Measurements from ENCODE around the gene SERTM1. TPM values are rescaled to one million over a fixed set of nuclear protein-coding genes. Genes with fewer than 3 reads are reported as not detected.

SERTM1 gene
- total and polyA plus RNA-seq, 7 donors, result 0.01 to 0.06 TPM; not detected in 5

DNA sequence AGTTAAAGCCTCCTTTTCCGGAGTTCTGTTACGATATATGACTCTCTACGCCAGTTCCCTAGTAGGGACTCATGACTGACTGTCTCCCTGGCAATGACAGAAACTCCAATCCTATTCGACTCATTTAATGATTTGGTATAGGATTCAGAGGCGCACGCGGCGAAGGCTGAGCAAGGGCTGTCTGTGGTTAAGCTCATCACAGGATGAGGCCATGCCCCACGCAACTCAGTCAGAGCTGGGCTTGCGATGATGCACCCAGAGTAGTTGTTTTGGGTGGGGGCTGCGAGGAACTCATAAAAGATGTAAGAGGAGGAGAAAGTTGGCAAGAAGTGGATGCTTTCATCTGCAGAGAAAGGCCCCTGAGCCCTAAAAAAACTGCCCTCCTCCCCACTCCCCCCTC lies 468 bp upstream of the SERTM1 start:
- no peak overlapping the region for H3K27ac ChIP-seq
- WGBS, 3 donors, result 33 to 42% (median 41%) methylated on average over 11 of the region's 11 CpGs
- ATAC-seq (no peak), DNase-seq (no peak)
- no peak overlapping the region for H3K4me3 ChIP-seq
- TF ChIP-seq, protein P1, sequence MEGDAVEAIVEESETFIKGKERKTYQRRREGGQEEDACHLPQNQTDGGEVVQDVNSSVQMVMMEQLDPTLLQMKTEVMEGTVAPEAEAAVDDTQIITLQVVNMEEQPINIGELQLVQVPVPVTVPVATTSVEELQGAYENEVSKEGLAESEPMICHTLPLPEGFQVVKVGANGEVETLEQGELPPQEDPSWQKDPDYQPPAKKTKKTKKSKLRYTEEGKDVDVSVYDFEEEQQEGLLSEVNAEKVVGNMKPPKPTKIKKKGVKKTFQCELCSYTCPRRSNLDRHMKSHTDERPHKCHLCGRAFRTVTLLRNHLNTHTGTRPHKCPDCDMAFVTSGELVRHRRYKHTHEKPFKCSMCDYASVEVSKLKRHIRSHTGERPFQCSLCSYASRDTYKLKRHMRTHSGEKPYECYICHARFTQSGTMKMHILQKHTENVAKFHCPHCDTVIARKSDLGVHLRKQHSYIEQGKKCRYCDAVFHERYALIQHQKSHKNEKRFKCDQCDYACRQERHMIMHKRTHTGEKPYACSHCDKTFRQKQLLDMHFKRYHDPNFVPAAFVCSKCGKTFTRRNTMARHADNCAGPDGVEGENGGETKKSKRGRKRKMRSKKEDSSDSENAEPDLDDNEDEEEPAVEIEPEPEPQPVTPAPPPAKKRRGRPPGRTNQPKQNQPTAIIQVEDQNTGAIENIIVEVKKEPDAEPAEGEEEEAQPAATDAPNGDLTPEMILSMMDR (IDR thresholded peaks at IDR 0.05), result no peak
- intact Hi-C loops (cut with DNase I), result no loop called here
- peaks cover 2 to 28% (median 13%) of the 10 kb centered on the region in 3 donors for H3K27me3 ChIP-seq (ENCODE audit: insufficient read depth in 3 of 3, low read length in 2 of 3)
- H3K36me3 ChIP-seq (ENCODE audit: insufficient read depth in 1 of 2, low read depth in 1 of 2), result no peaks in the 10 kb centered on the region
- no peaks in the 10 kb centered on the region for H3K9me3 ChIP-seq
- no peaks in the 10 kb centered on the region for H3K4me1 ChIP-seq

DNA sequence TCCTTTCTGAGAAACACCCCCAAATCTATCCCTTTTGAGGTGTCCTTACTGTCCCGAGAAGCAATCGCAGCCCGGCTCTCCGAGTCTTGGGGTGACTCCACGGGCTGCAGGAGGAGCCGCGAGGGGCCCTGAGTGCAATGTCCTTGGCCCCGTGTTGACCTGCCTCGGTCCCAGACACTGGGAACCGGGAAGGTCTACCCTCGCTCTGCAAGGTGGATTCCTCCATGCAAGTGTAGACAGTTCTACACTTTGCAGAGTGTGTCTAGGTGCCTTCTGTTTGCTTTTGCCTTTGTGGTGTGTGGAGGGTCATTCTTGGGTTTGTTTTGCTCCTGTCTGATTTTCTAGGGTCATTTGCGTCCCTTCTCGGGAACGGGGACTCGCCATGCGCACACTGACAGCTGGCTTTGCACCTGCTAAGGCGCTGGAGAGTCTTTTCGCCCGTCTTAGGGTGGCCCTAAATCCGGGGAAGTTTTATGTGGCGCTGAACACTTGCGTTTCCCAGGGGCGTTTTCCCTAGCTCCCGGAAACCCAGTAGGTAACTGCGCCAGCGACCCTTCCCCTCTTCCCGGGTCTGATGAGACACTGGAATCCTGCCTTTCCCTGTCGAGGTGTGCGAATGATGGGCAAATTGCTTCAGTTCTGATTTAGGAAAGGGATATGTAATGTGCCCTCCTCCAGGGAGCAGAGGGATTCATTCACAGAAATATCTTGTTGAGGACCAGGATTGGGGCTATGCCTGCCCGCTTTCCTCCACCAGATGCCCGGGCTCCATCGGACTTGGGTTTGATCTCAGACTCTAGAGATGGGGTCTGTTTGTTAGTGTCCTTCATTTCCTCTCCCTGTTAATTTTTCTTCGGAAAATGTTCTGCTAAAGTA lies 755 bp downstream of the SERTM1 start:
- WGBS, 3 donors, result 6 to 8% (median 7%) methylated on average over 33 of the region's 33 CpGs
- no peak for DNase-seq
- Histone ChIP-seq H3K9me3 (no peaks in the 10 kb centered on the region), H3K27me3 (ENCODE audit: insufficient read depth in 3 of 3, low read length in 2 of 3) (peaks cover 2 to 23% (median 13%) of the 10 kb centered on the region in 3 donors), H3K4me3 (peak overlapping the region; percentile 45), H3K36me3 (ENCODE audit: insufficient read depth in 1 of 2, low read depth in 1 of 2) (no peaks in the 10 kb centered on the region), H3K4me1 (no peaks in the 10 kb centered on the region), H3K27ac (no peak overlapping the region)
- intact Hi-C loops (cut with DNase I), result no loop called here
- ATAC-seq, result no peak
- TF ChIP-seq, protein P1 (IDR thresholded peaks at IDR 0.05), result no peak

DNA sequence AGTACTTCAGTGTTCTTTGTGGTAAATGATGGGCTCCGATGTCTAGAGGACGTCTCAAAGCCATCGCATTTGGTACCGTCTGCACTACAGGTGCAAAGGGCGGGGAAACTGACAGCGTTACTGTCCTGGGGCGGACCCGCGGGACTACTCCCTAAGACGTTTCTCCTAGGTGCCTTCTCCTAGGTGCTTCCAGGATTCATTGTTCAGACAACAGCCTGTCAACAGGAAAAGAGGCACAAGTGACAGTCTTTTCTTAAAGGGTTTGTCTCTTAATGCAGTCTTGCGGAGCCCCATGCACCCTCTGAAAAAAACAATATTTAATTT lies 1.4 kb downstream of the SERTM1 start:
- Histone ChIP-seq H3K27me3 (ENCODE audit: insufficient read depth in 3 of 3, low read length in 2 of 3) (peaks cover 2 to 23% (median 13%) of the 10 kb centered on the region in 3 donors), H3K4me1 (no peaks in the 10 kb centered on the region), H3K36me3 (ENCODE audit: insufficient read depth in 1 of 2, low read depth in 1 of 2) (no peaks in the 10 kb centered on the region), H3K9me3 (no peaks in the 10 kb centered on the region), H3K4me3 (no peak overlapping the region), H3K27ac (no peak overlapping the region)
- no peak for DNase-seq
- intact Hi-C loops (cut with DNase I), result no loop called here
- 30 to 32% (median 31%) methylated on average over 11 of the region's 11 CpGs for WGBS, 3 donors
- ATAC-seq, result no peak
- TF ChIP-seq, protein P1 (IDR thresholded peaks at IDR 0.05), result no peak

DNA sequence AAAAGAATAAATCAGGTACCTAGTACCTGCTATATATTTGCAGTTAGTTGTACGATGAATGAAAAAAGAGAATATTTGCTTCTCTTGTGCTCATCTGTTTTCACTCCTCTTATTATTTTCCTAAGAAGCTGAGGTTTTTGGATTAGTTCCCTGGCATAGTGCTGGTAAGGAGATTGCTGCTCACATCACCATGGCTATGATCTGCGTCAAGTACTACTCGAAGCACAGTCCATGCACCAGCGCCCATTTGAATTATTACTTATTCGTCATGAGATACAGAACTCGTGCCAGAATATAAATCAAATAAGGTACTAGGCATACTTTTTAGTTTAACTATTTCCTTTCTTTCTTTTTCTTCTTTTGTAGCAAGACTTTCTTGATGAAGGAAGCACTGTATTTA lies 7.1 kb downstream of the SERTM1 start:
- intact Hi-C loops (cut with DNase I), result no loop called here
- ATAC-seq, result no peak
- Histone ChIP-seq H3K36me3 (ENCODE audit: insufficient read depth in 1 of 2, low read depth in 1 of 2) (no peaks in the 10 kb centered on the region), H3K27me3 (ENCODE audit: insufficient read depth in 3 of 3, low read length in 2 of 3) (peaks cover 0 to 6% (median 2%) of the 10 kb centered on the region in 3 donors), H3K27ac (no peak overlapping the region), H3K4me3 (no peak overlapping the region), H3K9me3 (no peaks in the 10 kb centered on the region), H3K4me1 (no peaks in the 10 kb centered on the region)
- no peak for DNase-seq
- TF ChIP-seq, protein P1 (IDR thresholded peaks at IDR 0.05), result no peak
- WGBS, 3 donors, result 46 to 59% (median 48%) methylated on average over 6 of the region's 6 CpGs
